Astrocyte (in vitro differentiated cells and primary cell): ENCODE results near the gene SFSWAP. TPM values are rescaled to one million over a fixed set of nuclear protein-coding genes. Genes with fewer than 3 reads are reported as not detected.

Experiments used
- DNase-seq: peaks from one replicate; pipeline ENCODE4 v3.0.0-alpha.2; 2010; ENCODE audit warnings: low read depth
- FAIRE-seq: peaks from 2 replicates; lab custom pipeline; 2011; peaks lifted over from hg19 to GRCh38; lab: Jason Lieb, UNC
- H2AFZ ChIP-seq: 2 replicates; pipeline ENCODE4 v1.6.0; 2012; ENCODE audit warnings: low read depth, low read length, inconsistent platforms
- H3K27ac ChIP-seq: 2 replicates; pipeline ENCODE4 v1.5.1; 2011; ENCODE audit warnings: low read depth, low read length, inconsistent platforms
- H3K27me3 ChIP-seq: 2 replicates; pipeline ENCODE4 v1.6.0; 2011; ENCODE audit warnings: low read length, inconsistent platforms; ENCODE audit not compliant: insufficient read depth
- H3K36me3 ChIP-seq: 2 replicates; pipeline ENCODE4 v1.5.1; 2011; ENCODE audit warnings: low read length, inconsistent platforms; ENCODE audit not compliant: insufficient read depth
- H3K4me1 ChIP-seq: 2 replicates; pipeline ENCODE4 v1.5.1; 2011; ENCODE audit warnings: low read length, inconsistent platforms; ENCODE audit not compliant: insufficient read depth
- H3K4me2 ChIP-seq: 2 replicates; pipeline ENCODE4 v1.6.0; 2012; ENCODE audit warnings: low read length, inconsistent platforms
- H3K4me3 ChIP-seq: 2 replicates; pipeline ENCODE4 v1.5.1; 2011; ENCODE audit warnings: low read depth, mild to moderate bottlenecking, low read length, inconsistent platforms; ENCODE audit not compliant: insufficient read depth
- H3K79me2 ChIP-seq: 2 replicates; pipeline ENCODE4 v1.6.0; 2012; ENCODE audit warnings: mild to moderate bottlenecking, low read length, inconsistent platforms; ENCODE audit not compliant: insufficient read depth
- H3K9ac ChIP-seq: 2 replicates; pipeline ENCODE4 v1.6.0; 2012; ENCODE audit warnings: mild to moderate bottlenecking, low read length, inconsistent platforms
- H3K9me3 ChIP-seq: 2 replicates; pipeline ENCODE4 v1.5.1; 2012; ENCODE audit warnings: low read depth, mild to moderate bottlenecking, low read length, inconsistent platforms; ENCODE audit not compliant: insufficient read depth
- H4K20me1 ChIP-seq: 2 replicates; pipeline ENCODE4 v1.6.0; 2012; ENCODE audit warnings: low read length, inconsistent platforms; ENCODE audit not compliant: insufficient read depth
- H3K27ac Mint-ChIP-seq: one replicate; pipeline ENCODE4 v1.8.0; 2021; ENCODE audit warnings: mild to moderate bottlenecking, mixed read lengths; ENCODE audit not compliant: unreplicated experiment
- H3K27me3 Mint-ChIP-seq: one replicate; pipeline ENCODE4 v1.8.0; 2021; ENCODE audit warnings: low read depth, mixed read lengths; ENCODE audit not compliant: unreplicated experiment
- H3K36me3 Mint-ChIP-seq: one replicate; pipeline ENCODE4 v1.8.0; 2021; ENCODE audit warnings: low read depth, mixed read lengths; ENCODE audit not compliant: unreplicated experiment
- H3K4me1 Mint-ChIP-seq: one replicate; pipeline ENCODE4 v1.8.0; 2021; ENCODE audit warnings: low read depth, mixed read lengths; ENCODE audit not compliant: unreplicated experiment
- H3K4me3 Mint-ChIP-seq: one replicate; pipeline ENCODE4 v1.8.0; 2021; ENCODE audit warnings: mild to moderate bottlenecking, moderate library complexity, mixed read lengths; ENCODE audit not compliant: unreplicated experiment
- H3K9me3 Mint-ChIP-seq: one replicate; pipeline ENCODE4 v1.8.0; 2021; ENCODE audit warnings: mild to moderate bottlenecking, mixed read lengths; ENCODE audit not compliant: unreplicated experiment
- CTCF ChIP-seq: IDR thresholded peaks from 2 replicates; pipeline ENCODE4 v1.5.1; 2011; ENCODE audit warnings: low read depth, mild to moderate bottlenecking, inconsistent platforms, low read length, moderate library complexity; ENCODE audit not compliant: insufficient read depth
- EZH2 ChIP-seq: IDR thresholded peaks from 2 replicates; pipeline ENCODE4 v1.6.1; 2012; ENCODE audit warnings: mild to moderate bottlenecking, low read length, inconsistent platforms; ENCODE audit not compliant: insufficient read depth
- total RNA-seq: library from RNA; stranded (reverse); gene quantifications from 2 replicates; pipeline ENCODE4 v1.2.1, GENCODE V29; 2021

Gene SFSWAP
- total RNA-seq, 1 donor from 2014 or later: 35.7 TPM

GRCh38 chr12:131758016-131758739, 47.3 kb downstream of the SFSWAP start:
- H3K9me3 Mint-ChIP-seq: no peaks in the 10 kb centered on the region

GRCh38 chr12:131759176-131759575, 48.3 kb downstream of the SFSWAP start:
- no peaks in the 10 kb centered on the region for H4K20me1 ChIP-seq

More at GRCh38 chr12:131758016-131758739, 47.3 kb downstream of the SFSWAP start:
- Histone ChIP-seq H3K79me2 (peaks cover 2% of the 10 kb centered on the region), H3K9ac (no peak overlapping the region), H3K9me3 (no peaks in the 10 kb centered on the region), H4K20me1 (no peaks in the 10 kb centered on the region), H3K4me2 (no peak overlapping the region), H3K4me3 (no peak overlapping the region), H3K27me3 (no peaks in the 10 kb centered on the region), H3K4me1 (no peaks in the 10 kb centered on the region), H3K36me3 (peaks cover 29% of the 10 kb centered on the region), H2AFZ (no peak overlapping the region), H3K27ac (no peak overlapping the region)
- H3K4me3 Mint-ChIP-seq: no peak overlapping the region
- TF ChIP-seq EZH2 (no peak), CTCF (no peak)
- FAIRE-seq (no peak), DNase-seq (no peak)
- no peaks in the 10 kb centered on the region for H3K4me1 Mint-ChIP-seq
- no peaks in the 10 kb centered on the region for H3K27me3 Mint-ChIP-seq
- no peak overlapping the region for H3K27ac Mint-ChIP-seq
- H3K36me3 Mint-ChIP-seq: peaks cover 31% of the 10 kb centered on the region

More at GRCh38 chr12:131759176-131759575, 48.3 kb downstream of the SFSWAP start:
- DNase-seq: peak; percentile 31
- no peaks in the 10 kb centered on the region for H3K9me3 Mint-ChIP-seq
- no peak for FAIRE-seq
- TF ChIP-seq CTCF (no peak), EZH2 (no peak)
- Histone ChIP-seq H3K9ac (no peak overlapping the region), H3K4me1 (no peaks in the 10 kb centered on the region), H3K9me3 (no peaks in the 10 kb centered on the region), H3K27me3 (no peaks in the 10 kb centered on the region), H3K4me2 (no peak overlapping the region), H3K27ac (no peak overlapping the region), H3K79me2 (peaks cover 2% of the 10 kb centered on the region), H3K36me3 (peaks cover 33% of the 10 kb centered on the region), H2AFZ (no peak overlapping the region), H3K4me3 (no peak overlapping the region)
- no peak overlapping the region for H3K4me3 Mint-ChIP-seq
- H3K27me3 Mint-ChIP-seq: no peaks in the 10 kb centered on the region
- H3K4me1 Mint-ChIP-seq: no peaks in the 10 kb centered on the region
- peaks cover 22% of the 10 kb centered on the region for H3K36me3 Mint-ChIP-seq
- no peak overlapping the region for H3K27ac Mint-ChIP-seq
